ENCODE data around the gene LMTK3.

- TF ChIP-seq TEAD4 (IDR thresholded peaks at IDR 0.05) (no peak), EP300 (IDR thresholded peaks at IDR 0.05; ENCODE audit: borderline replicate concordance) (no peak), CREB1 (IDR thresholded peaks at IDR 0.05; ENCODE audit: low read depth) (no peak), REST (IDR thresholded peaks at IDR 0.05; ENCODE audit: low read depth) (no peak), YY1 (IDR thresholded peaks at IDR 0.05; ENCODE audit: low read depth) (no peak), RAD21 (IDR thresholded peaks at IDR 0.05; ENCODE audit: low read depth) (no peak), MAX (IDR thresholded peaks at IDR 0.05) (no peak), TAF1 (IDR thresholded peaks at IDR 0.05; ENCODE audit: low read depth) (no peak)
- TF ChIP-seq, protein P1, sequence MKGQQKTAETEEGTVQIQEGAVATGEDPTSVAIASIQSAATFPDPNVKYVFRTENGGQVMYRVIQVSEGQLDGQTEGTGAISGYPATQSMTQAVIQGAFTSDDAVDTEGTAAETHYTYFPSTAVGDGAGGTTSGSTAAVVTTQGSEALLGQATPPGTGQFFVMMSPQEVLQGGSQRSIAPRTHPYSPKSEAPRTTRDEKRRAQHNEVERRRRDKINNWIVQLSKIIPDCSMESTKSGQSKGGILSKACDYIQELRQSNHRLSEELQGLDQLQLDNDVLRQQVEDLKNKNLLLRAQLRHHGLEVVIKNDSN (IDR thresholded peaks at IDR 0.05): no peak
Observed at GRCh38 chr19:48539503-48540096, 28.0 kb upstream of the LMTK3 start.
